Activated CD4-positive, alpha-beta T cell treated with anti-CD3 and anti-CD28 coated beads, Interleukin-2, amount 50 U/mL, for 48 hours (primary cell): Measurements from ENCODE around the gene KATNIP.
"Not testable (repeated sequence)": the region's sequence is repeated elsewhere in the genome, so short reads cannot be mapped to it uniquely, and the experiment has no call there.

ENCODE experiments used
- DNase-seq, 2 experiments: peaks; one replicate each; pipeline ENCODE4 v3.0.0-alpha.2; 2020

Gene KATNIP

GRCh38 chr16:27538528-27538927 is 11.4 kb upstream of the KATNIP start:
- DNase-seq = no peak

DNA sequence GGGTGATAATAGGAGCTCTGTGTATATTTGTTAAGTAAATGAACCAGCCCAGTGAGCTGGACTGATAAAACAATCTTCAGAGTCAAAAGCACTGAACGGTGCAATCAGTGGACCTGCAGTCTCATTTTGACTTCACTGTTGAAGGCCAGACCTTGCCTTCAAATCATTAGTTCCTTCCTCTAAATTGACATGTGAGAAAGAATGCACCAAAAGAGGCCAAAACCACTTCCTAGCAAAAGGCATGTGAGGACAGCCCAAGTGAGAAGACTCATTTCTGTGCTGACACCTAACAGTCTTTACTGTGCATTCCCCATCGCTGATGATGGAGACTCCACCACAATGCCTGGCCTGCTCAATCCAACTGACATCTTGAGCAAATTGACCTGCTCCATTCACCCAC is 10.8 kb upstream of the KATNIP start:
- DNase-seq = no peak

DNA sequence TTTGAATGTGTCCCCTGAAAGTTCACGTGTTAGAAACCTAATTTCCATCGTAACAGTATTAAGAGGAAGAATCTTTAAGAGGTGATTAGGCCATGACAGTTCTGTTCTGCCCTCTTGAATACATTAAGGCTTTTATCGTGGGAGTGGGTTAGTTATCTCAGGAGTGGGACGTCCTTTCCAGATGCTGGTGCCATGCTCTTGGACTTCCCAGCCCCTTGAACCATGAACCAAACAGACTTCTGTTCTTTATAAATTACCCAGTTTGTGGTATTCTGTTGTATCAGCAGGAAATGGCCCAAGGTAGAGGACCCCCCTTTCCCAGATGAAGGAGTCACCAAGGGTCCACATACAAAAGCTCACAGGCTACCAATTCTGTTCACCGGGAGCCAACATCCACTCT is 10.3 kb upstream of the KATNIP start:
- no peak for DNase-seq

- DNase-seq = no peak
Observed at GRCh38 chr16:27543801-27544200, 6.1 kb upstream of the KATNIP start.

GRCh38 chr16:27544671-27545070 is 5.3 kb upstream of the KATNIP start:
- no peak for DNase-seq

GRCh38 chr16:27547134-27547533 is 2.8 kb upstream of the KATNIP start:
- peak in 1 of 2 experiments; percentile 5 for DNase-seq

- no peak for DNase-seq
Observed at GRCh38 chr16:27547851-27548250, 2.1 kb upstream of the KATNIP start.

GRCh38 chr16:27549464-27549745 is 539 bp upstream of the KATNIP start:
- DNase-seq = no peak

GRCh38 chr16:27550582-27550920 is 607 bp downstream of the KATNIP start:
- no peak for DNase-seq

DNA sequence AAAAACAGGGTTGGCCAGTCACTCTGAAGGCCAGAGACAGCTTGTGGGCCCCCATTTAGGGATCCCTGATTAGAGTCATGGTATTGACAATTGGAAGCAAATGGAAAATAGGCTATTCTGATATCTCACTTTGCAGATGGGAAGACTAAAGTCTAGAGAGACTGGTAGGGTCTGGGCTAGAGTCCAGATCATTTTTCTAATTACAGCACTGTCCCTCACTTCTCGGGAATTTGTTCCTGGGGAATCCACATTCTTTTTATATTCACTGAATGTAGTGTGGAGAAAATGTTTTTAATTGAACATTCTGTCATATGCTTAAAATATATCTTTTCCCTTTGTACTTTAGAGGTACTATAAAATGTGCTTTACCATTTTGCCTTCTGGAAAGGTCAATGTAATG is 1.1 kb downstream of the KATNIP start:
- DNase-seq = no peak

- no peak for DNase-seq
Observed at GRCh38 chr16:27556471-27556870, 6.5 kb downstream of the KATNIP start.

DNA sequence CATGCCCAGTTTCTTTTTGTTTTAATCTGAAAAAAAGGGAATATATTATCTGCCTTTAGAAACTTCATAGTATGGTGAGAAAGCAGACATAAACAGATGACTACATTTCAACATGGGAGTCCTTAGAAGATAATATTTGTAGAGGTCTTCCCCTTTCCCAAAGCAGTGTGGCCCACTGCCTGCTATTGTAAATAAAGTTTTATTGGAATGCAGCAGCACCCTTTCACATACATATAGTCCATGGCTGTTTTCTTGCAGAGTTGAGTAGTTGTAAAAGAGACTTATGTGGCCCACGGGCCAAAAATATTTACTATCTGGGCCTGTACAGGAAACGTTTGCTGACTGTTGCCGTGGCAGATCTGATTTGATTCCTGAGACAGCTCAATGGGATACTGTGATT is 8.5 kb downstream of the KATNIP start:
- DNase-seq = no peak

- no peak for DNase-seq
Observed at GRCh38 chr16:27558932-27559331, 9.0 kb downstream of the KATNIP start.

GRCh38 chr16:27561216-27561615 is 11.3 kb downstream of the KATNIP start:
- DNase-seq = no peak

DNA sequence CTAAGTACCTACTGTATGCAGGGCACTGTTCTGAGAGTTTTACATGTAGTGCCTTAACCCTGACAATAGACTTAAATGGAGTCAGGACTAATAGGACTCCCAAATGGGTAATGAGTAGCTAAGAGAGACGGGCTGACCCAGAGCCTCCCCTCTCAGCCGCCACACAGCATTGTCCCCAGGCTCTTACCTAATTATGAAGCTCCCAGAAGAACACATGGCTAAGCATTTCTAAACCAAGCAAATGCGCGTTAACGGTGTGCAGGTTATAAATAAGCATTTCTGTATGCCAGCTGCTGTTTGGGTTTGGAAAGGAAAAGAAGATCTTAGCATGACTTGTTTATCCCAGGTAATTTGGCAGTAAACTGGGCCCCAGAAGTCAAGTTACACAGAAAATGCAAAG is 14.3 kb downstream of the KATNIP start:
- DNase-seq = no peak

GRCh38 chr16:27566417-27566816 is 16.5 kb downstream of the KATNIP start:
- no peak for DNase-seq

DNA sequence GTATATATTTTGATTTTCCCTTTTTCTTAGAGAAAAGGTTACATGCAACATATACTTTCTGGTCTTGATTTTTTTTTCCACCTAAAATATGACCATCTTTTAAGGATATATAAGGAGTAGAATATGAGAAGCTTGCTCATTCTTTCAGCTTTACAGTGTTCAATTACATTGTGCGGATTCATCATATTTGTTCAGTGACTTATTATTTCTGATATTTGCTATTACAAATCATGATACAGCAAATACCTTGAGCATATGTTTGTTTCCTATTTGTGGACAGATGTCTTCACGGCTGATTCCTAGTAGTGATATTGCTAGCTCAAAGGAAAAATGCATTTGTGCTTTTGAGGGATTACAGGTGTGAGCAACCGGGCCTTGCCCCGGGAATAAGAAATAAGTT is 18.1 kb downstream of the KATNIP start:
- DNase-seq = no peak

GRCh38 chr16:27570986-27571385 is 21.0 kb downstream of the KATNIP start:
- DNase-seq = not testable (repeated sequence)

DNA sequence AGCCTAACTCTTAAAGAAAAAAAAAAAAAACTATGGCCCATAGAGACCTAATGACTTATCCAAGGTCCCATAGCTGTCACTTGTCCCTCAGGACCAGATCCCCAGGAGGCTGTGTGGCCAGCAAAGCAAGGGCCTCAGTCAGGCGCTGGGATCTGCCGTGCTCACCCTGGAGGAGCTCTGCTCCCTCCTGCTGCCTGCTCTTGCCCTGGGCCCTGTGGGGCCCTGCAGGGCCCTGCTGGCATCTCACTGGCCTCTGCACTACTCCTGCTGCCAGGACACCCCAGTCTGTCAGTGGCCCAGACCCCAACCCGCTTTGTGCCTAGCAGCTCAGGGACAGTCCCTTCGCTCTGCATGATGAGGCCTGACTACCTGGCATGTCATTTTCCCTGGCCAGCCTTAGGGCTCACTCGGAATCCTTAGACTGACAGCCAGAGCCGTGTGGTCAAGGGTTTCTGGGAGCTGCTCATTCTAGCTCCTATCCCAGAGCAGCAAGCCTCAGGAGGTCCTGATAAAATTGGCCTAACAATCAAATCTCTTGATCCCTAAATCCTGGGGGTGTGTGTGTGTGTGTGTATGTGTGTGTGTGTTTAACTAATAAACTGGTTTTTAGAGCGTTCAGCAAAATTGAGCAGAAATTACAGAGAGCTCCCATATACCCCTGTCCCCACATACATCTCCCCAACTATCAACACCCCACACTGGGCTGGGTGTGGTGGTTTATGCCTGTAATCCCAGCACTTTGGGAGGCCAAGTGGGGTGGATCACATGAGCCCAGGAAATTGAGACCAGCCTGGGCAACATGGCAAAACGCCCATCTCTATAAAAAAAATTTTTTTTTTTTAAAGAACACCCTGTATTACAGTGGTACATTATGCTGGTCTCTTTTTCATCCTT is 21.7 kb downstream of the KATNIP start:
- no peak for DNase-seq

DNA sequence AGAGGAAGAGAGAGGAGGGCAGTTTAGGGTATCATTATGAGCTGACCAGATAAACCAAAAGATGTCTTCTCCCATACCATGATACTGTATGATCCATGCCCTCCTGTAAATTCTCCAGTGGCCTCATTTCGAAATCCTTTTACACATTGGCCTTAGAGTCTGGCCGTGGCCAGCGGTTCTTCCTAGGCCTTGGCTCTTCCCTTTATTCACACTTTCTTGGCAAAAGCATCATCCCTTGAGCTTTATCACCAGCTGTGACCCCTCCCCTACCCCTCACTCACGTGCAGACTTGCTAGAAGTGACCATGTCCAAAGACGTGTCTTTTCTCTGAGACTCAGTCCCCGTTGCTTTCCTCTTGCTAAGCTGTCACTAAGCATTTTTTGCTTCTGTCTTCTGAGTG is 22.8 kb downstream of the KATNIP start:
- DNase-seq = no peak

DNA sequence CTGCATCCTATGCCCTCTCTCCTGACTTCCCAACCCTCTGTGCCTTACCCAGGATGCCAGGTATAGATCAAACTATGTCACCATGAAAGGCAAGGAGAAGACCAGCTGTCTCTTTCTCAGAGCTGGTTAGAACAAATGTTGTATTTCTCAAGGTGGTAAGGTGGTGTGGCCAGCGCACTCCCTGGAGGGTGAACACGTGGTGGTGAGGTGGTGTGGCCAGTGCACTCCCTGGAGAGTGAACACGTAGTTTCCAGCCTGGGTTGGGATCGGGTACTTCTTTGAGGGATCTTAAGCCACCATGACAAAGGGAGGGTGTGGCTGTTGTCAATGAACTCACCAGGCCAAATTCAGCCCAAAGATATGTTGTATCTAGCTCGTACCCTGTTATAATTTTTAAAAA is 26.8 kb downstream of the KATNIP start:
- DNase-seq = no peak

GRCh38 chr16:27579087-27579980 is 29.4 kb downstream of the KATNIP start:
- no peak for DNase-seq

GRCh38 chr16:27582883-27583282 is 32.9 kb downstream of the KATNIP start:
- DNase-seq = no peak

DNA sequence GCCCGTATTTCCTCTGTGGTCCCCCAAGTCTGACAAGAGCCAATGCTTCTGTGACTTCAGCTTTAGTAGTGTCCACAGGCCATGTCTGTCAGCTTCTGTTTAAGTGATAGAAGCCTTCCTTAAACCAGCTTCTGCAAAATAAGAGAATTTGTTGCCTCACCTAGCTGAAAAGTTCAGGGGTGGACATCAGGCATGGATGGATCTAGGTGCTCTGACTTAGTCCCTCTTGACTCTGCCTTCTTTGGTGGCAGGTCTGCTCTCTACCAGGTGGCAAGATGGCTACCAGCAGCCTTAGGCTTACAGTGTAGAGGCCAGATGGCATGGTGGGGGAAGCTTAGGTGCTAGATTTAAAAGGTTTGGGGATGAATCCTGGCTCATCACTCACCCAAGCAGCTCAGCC is 33.7 kb downstream of the KATNIP start:
- no peak for DNase-seq
